Panc1 (cell line): ENCODE measurements around the gene TRAPPC1. TPM values are rescaled to one million over a fixed set of nuclear protein-coding genes. Genes with fewer than 3 reads are reported as not detected.

Experiments
- ATAC-seq: fragments of 200-7000 bp; cut with Tn5 transposase; 2 replicates; pipeline ENCODE4 v1.9.1; 2020; ENCODE audit warnings: mild to moderate bottlenecking, moderate library complexity
- BruUV-seq: library from RNA; stranded (reverse); fragments of 400-500 nt; replicated peaks from 2 replicates; lab custom pipeline; 2021; lab: Mats Ljungman, UMichigan
- CTCF ChIA-PET: fragments of 300-600 bp; sonication (Branson Sonifier 250); formaldehyde crosslinking; loops from one replicate; lab custom pipeline; 2022; ENCODE audit warnings: antibody characterized with exemption; lab: Charles Lee
- POLR2A ChIA-PET: fragments of 300-600 bp; sonication (Branson Sonifier 250); formaldehyde crosslinking; loops from one replicate; lab custom pipeline; 2022; ENCODE audit warnings: antibody characterized with exemption; lab: Charles Lee
- DNase-seq: peaks from one replicate; pipeline ENCODE4 v3.0.0-alpha.2; 2010; ENCODE audit warnings: low read depth, low spot score
- H3K27ac ChIP-seq: 2 replicates; pipeline ENCODE4 v1.5.1; 2011; ENCODE audit warnings: mild to moderate bottlenecking, low read length, inconsistent platforms
- H3K27me3 ChIP-seq: fragments of 200-500 bp; sonication (Bioruptor generic); 2 replicates; pipeline ENCODE4 v1.6.0; 2014; ENCODE audit warnings: low read length, inconsistent platforms; ENCODE audit not compliant: control insufficient read depth, insufficient read depth
- H3K36me3 ChIP-seq: fragments of 200-500 bp; sonication (Bioruptor generic); 2 replicates; pipeline ENCODE4 v1.5.1; 2014; ENCODE audit warnings: inconsistent platforms, mild to moderate bottlenecking, low read length, moderate library complexity; ENCODE audit not compliant: control insufficient read depth, insufficient read depth
- H3K4me1 ChIP-seq: 2 replicates; pipeline ENCODE4 v1.5.1; 2011; ENCODE audit warnings: inconsistent platforms, mild to moderate bottlenecking, low read length, moderate library complexity; ENCODE audit not compliant: control insufficient read depth, insufficient read depth
- H3K4me3 ChIP-seq, 2 experiments: 2 replicates each; pipeline ENCODE4 v1.5.1; 2011 to 2012; ENCODE audit warnings: low read depth in 2 of 2, low read length in 2 of 2, mild to moderate bottlenecking in 2 of 2, inconsistent platforms in 1 of 2, moderate library complexity in 1 of 2
- H3K9me3 ChIP-seq: fragments of 200-500 bp; sonication (Bioruptor generic); 2 replicates; pipeline ENCODE4 v1.5.1; 2014; ENCODE audit warnings: low read depth, mild to moderate bottlenecking, inconsistent platforms, low read length, moderate library complexity; ENCODE audit not compliant: control insufficient read depth, insufficient read depth
- CTCF ChIP-seq: fragments of 450-650 bp; IDR thresholded peaks from 2 replicates; pipeline ENCODE4 v1.5.1; 2017; ENCODE audit warnings: mild to moderate bottlenecking
- POLR2AphosphoS5 ChIP-seq: IDR thresholded peaks from 2 replicates; pipeline ENCODE4 v1.6.1; 2012; ENCODE audit warnings: mild to moderate bottlenecking, low read depth, low read length, moderate library complexity
- REST ChIP-seq, 2 experiments: IDR thresholded peaks; 2 replicates each; pipeline ENCODE4 v1.6.1; 2011 to 2012; ENCODE audit warnings: low read depth in 2 of 2, control low read depth in 1 of 2, low read length in 1 of 2, mild to moderate bottlenecking in 1 of 2, moderate library complexity in 1 of 2; ENCODE audit not compliant: insufficient read depth in 1 of 2
- SIN3A ChIP-seq: IDR thresholded peaks from 2 replicates; pipeline ENCODE4 v1.6.1; 2012; ENCODE audit warnings: low read depth, mild to moderate bottlenecking, low read length, moderate library complexity, borderline replicate concordance; ENCODE audit not compliant: insufficient read depth
- TCF7L2 ChIP-seq: IDR thresholded peaks from 2 replicates; pipeline ENCODE4 v1.6.1; 2011; ENCODE audit warnings: mild to moderate bottlenecking, low read depth, low read length, inconsistent platforms
- in situ Hi-C: cut with HindIII; loops from 2 replicates; pipeline ENCODE4 v1.10.0; 2016; ENCODE audit warnings: low sequenced_read_pairs, low pct_unique_long_range_greater_than_20kb
- intact Hi-C: fragments of 100-400 bp; cut with micrococcal nuclease; formaldehyde crosslinking; loops from one replicate; pipeline ENCODE4 v1.10.0; 2022; ENCODE audit not compliant: unreplicated experiment
- total RNA-seq: library from RNA; stranded (reverse); gene quantifications from one replicate; pipeline ENCODE4 v1.2.1, GENCODE V29; 2021; ENCODE audit not compliant: unreplicated experiment

Gene TRAPPC1
- total RNA-seq, 1 experiment from 2014 or later, result 154 TPM

- no peaks in the 10 kb centered on the region for H3K9me3 ChIP-seq
- H3K27ac ChIP-seq, result no peak overlapping the region
- BruUV-seq, result no TSS peak
- in situ Hi-C loops, result no loop called here
- no peaks in the 10 kb centered on the region for H3K36me3 ChIP-seq
- ChIA-PET CTCF (no interaction called here), POLR2A (interaction anchor here (0.7 kb wide), 1 partner anchor 22 kb away, joined by 3 read pairs; no protein-coding TSS in a partner anchor)
- no peak overlapping the region for H3K4me3 ChIP-seq
- TF ChIP-seq CTCF (no peak), TCF7L2 (no peak), POLR2AphosphoS5 (no peak), REST (IDR thresholded peaks at IDR 0.05; ENCODE audit: insufficient read depth in 1 of 2, low read depth in 2 of 2, low read length in 1 of 2) (no peak), SIN3A (no peak)
- H3K27me3 ChIP-seq, result no peaks in the 10 kb centered on the region
- DNase-seq, result no peak
- no peaks in the 10 kb centered on the region for H3K4me1 ChIP-seq
- intact Hi-C loops, result no loop called here
- ATAC-seq, result no peak
Measured at GRCh38 chr17:7961421-7961820, 29.7 kb upstream of the TRAPPC1 start.

- ATAC-seq (no peak), DNase-seq (no peak)
- Histone ChIP-seq H3K36me3 (no peaks in the 10 kb centered on the region), H3K4me1 (no peaks in the 10 kb centered on the region), H3K27me3 (no peaks in the 10 kb centered on the region), H3K9me3 (no peaks in the 10 kb centered on the region), H3K27ac (no peak overlapping the region), H3K4me3 (no peak overlapping the region)
- no peak for TF ChIP-seq CTCF
- no peak for TF ChIP-seq POLR2AphosphoS5
- no peak for TF ChIP-seq REST (IDR thresholded peaks at IDR 0.05; ENCODE audit: insufficient read depth in 1 of 2, low read depth in 2 of 2, low read length in 1 of 2)
- TF ChIP-seq TCF7L2, result no peak
- no peak for TF ChIP-seq SIN3A
- in situ Hi-C loops (no loop called here), intact Hi-C loops (no loop called here)
- POLR2A ChIA-PET, result no interaction called here
- CTCF ChIA-PET, result no interaction called here
- no TSS peak for BruUV-seq
Measured at GRCh38 chr17:7959503-7960253, 27.9 kb upstream of the TRAPPC1 start.
